HCT116 (cell line): ENCODE data around the gene PPIG. TPM values are rescaled to one million over a fixed set of nuclear protein-coding genes. Genes with fewer than 3 reads are reported as not detected.

Experiments used
- ATAC-seq: fragments of 200-7000 bp; cut with Tn5 transposase; 2 replicates; pipeline ENCODE4 v1.9.1; 2020; ENCODE audit warnings: mild to moderate bottlenecking, moderate library complexity
- BruUV-seq: library from RNA; stranded (reverse); fragments of 400-500 nt; replicated peaks from 2 replicates; lab custom pipeline; 2021; lab: Mats Ljungman, UMichigan
- CTCF ChIA-PET: fragments of 300-600 bp; sonication (Branson Sonifier 250); formaldehyde crosslinking; loops from one replicate; lab custom pipeline; 2021; ENCODE audit warnings: antibody characterized with exemption; lab: Charles Lee
- POLR2A ChIA-PET: fragments of 300-600, 350-600 bp; sonication (Branson Sonifier 250); formaldehyde crosslinking; loops from one replicate; lab custom pipeline; 2021; ENCODE audit warnings: antibody characterized with exemption; lab: Charles Lee
- RAD21 ChIA-PET, 2 experiments: fragments of 300-600 bp; sonication (Branson Sonifier 250); formaldehyde crosslinking; loops; one replicate each; lab custom pipeline; 2023; ENCODE audit warnings: low total read pairs in 2 of 2; ENCODE audit not compliant: uncharacterized antibody in 2 of 2, unreplicated experiment in 2 of 2, low non-redundant PET in 1 of 2; lab: Charles Lee
- DNase-seq: peaks from one replicate; pipeline ENCODE4 v3.0.0-alpha.2; 2010; ENCODE audit warnings: low read depth, low spot score
- H2AFZ ChIP-seq: fragments of 200-600 bp; shearing (Covaris generic), sonication (generic); 2 replicates; pipeline ENCODE4 v1.6.1; 2017; ENCODE audit warnings: low read depth, mixed run types, mixed read lengths, antibody characterized with exemption, low read length; ENCODE audit not compliant: poor library complexity, severe bottlenecking
- H3K27ac ChIP-seq: 2 replicates; pipeline ENCODE4 v1.5.1; 2012; ENCODE audit warnings: low read depth, low read length
- H3K27me3 ChIP-seq: fragments of 200-600 bp; sonication (generic); 2 replicates; pipeline ENCODE4 v1.6.1; 2016; ENCODE audit warnings: mixed run types, low read length, mixed read lengths; ENCODE audit not compliant: insufficient read depth
- H3K36me3 ChIP-seq, 2 experiments: fragments of 200-500 bp in 1 of 2; fragments of 200-600 bp in 1 of 2; sonication (Bioruptor generic) in 1 of 2; sonication (generic) in 1 of 2; 2 replicates each; pipeline versions ENCODE4 v1.5.1 to v1.6.1; 2014 to 2016; ENCODE audit warnings: low read length in 2 of 2, inconsistent platforms in 1 of 2, mixed read lengths in 1 of 2, mixed run types in 1 of 2; ENCODE audit not compliant: insufficient read depth in 2 of 2, control insufficient read depth in 1 of 2
- H3K4me1 ChIP-seq, 2 experiments: fragments of 200-600 bp in 1 of 2; sonication (generic) in 1 of 2; 2 replicates each; pipeline versions ENCODE4 v1.5.1 to v1.6.1; 2012 to 2017; ENCODE audit warnings: low read length in 2 of 2, inconsistent platforms in 1 of 2, mild to moderate bottlenecking in 1 of 2, mixed read lengths in 1 of 2, mixed run types in 1 of 2, moderate library complexity in 1 of 2; ENCODE audit not compliant: insufficient read depth in 2 of 2, control insufficient read depth in 1 of 2
- H3K4me2 ChIP-seq: fragments of 200-600 bp; sonication (generic); 2 replicates; pipeline ENCODE4 v1.6.1; 2017; ENCODE audit warnings: mixed run types, low read length, mixed read lengths
- H3K4me3 ChIP-seq, 2 experiments: fragments of 200-600 bp in 1 of 2; sonication (generic) in 1 of 2; replicated peaks in 1 of 2; 2 replicates each; pipeline ENCODE4 v1.5.1; 2011 to 2016; ENCODE audit warnings: low read length in 2 of 2, control low read depth in 1 of 2, low read depth in 1 of 2, mild to moderate bottlenecking in 1 of 2, mixed read lengths in 1 of 2, mixed run types in 1 of 2
- H3K79me2 ChIP-seq: fragments of 200-600 bp; sonication (generic); 2 replicates; pipeline ENCODE4 v1.6.1; 2017; ENCODE audit warnings: mild to moderate bottlenecking, mixed run types, low read length, moderate library complexity, mixed read lengths; ENCODE audit not compliant: insufficient read depth
- H3K9ac ChIP-seq: fragments of 200-600 bp; sonication (generic); 2 replicates; pipeline ENCODE4 v1.6.1; 2016; ENCODE audit warnings: low read length, mixed read lengths
- H3K9me2 ChIP-seq: fragments of 200-600 bp; sonication (generic), shearing (Covaris generic); 2 replicates; pipeline ENCODE4 v1.6.1; 2017; ENCODE audit warnings: mixed run types, mild to moderate bottlenecking, moderate library complexity; ENCODE audit not compliant: insufficient read depth
- H3K9me3 ChIP-seq, 2 experiments: fragments of 200-500 bp in 1 of 2; fragments of 200-600 bp in 1 of 2; sonication (Bioruptor generic) in 1 of 2; sonication (generic) in 1 of 2; 2 replicates each; pipeline ENCODE4 v1.6.1; 2014 to 2017; ENCODE audit warnings: low read length in 2 of 2, mixed read lengths in 2 of 2, inconsistent platforms in 1 of 2, low read depth in 1 of 2, mild to moderate bottlenecking in 1 of 2, mixed run types in 1 of 2, moderate library complexity in 1 of 2; ENCODE audit not compliant: control insufficient read depth in 1 of 2, insufficient read depth in 1 of 2
- H4K20me1 ChIP-seq: fragments of 200-600 bp; sonication (generic), shearing (Covaris generic); 2 replicates; pipeline ENCODE4 v1.6.1; 2017; ENCODE audit warnings: mixed run types, mild to moderate bottlenecking, moderate library complexity; ENCODE audit not compliant: insufficient read depth
- CBX3 ChIP-seq: IDR thresholded peaks from 2 replicates; pipeline ENCODE4 v1.6.1; 2012; ENCODE audit warnings: low read depth
- RAD21 ChIP-seq: IDR thresholded peaks from 2 replicates; pipeline ENCODE4 v1.6.1; 2012; ENCODE audit warnings: low read depth, mild to moderate bottlenecking
- TCF7L2 ChIP-seq: IDR thresholded peaks from 2 replicates; pipeline ENCODE4 v1.7.0; 2011; ENCODE audit warnings: borderline replicate concordance, inconsistent platforms; ENCODE audit not compliant: insufficient read depth, insufficient read length; ENCODE audit errors: extremely low read depth
- intact Hi-C: fragments of 100-400 bp; cut with micrococcal nuclease; formaldehyde crosslinking; loops from 2 replicates; pipeline ENCODE4 v1.10.0; 2022
- total RNA-seq: library from RNA; stranded (reverse); gene quantifications from one replicate; pipeline ENCODE4 v1.2.1, GENCODE V29; 2021; ENCODE audit not compliant: unreplicated experiment
- TF ChIP-seq, protein P1 (sequence below), 3 experiments: fragments of 200-600 bp in 1 of 3; sonication (generic) in 1 of 3; IDR thresholded peaks in 2 of 3; conservative IDR thresholded peaks in 1 of 3; 2 replicates each; pipeline ENCODE4 v1.5.1; 2012 to 2017; ENCODE audit warnings: low read depth in 2 of 3, low read length in 2 of 3, antibody characterized with exemption in 1 of 3, borderline replicate concordance in 1 of 3, control low read depth in 1 of 3, mild to moderate bottlenecking in 1 of 3, mixed read lengths in 1 of 3, mixed run types in 1 of 3, moderate library complexity in 1 of 3; ENCODE audit not compliant: insufficient read depth in 1 of 3
- TF ChIP-seq, protein P2 (sequence below): IDR thresholded peaks from 2 replicates; pipeline ENCODE4 v1.6.1; 2012; ENCODE audit warnings: low read depth

The PPIG gene
- total RNA-seq, 1 experiment from 2014 or later = 55.3 TPM

DNA sequence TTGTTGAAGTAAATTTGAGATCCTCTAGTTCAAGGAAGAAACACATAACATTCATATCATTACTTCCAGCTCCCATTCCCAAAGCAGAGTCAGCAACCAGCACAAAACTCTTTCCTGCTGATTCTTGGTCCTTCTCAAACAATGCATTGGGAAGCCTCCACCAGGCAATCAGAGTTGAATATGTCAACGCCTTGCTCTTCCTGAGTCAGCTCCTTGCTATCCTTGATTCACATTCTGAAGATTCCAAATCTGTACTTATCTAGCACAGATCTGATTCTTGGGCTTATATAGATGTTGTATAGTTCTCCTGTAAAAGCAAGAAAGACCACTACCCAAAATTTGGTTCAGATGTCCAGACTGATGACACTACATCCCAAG lies 80.4 kb downstream of the PPIG start:
- Histone ChIP-seq H3K27ac (no peak overlapping the region), H3K4me2 (no peak overlapping the region), H3K9me2 (no peaks in the 10 kb centered on the region), H4K20me1 (no peaks in the 10 kb centered on the region), H3K4me3 (no peak overlapping the region), H3K27me3 (no peaks in the 10 kb centered on the region), H2AFZ (no peak overlapping the region), H3K4me1 (no peaks in the 10 kb centered on the region), H3K9ac (no peak overlapping the region), H3K9me3 (no peaks in the 10 kb centered on the region), H3K36me3 (no peaks in the 10 kb centered on the region), H3K79me2 (no peaks in the 10 kb centered on the region)
- ChIA-PET RAD21 (no interaction called here), CTCF (no interaction called here), POLR2A (no interaction called here)
- ATAC-seq (no peak), DNase-seq (no peak)
- BruUV-seq = no TSS peak
- intact Hi-C loops = no loop called here
- no peak for TF ChIP-seq CBX3
- no peak for TF ChIP-seq TCF7L2
- TF ChIP-seq, protein P1, sequence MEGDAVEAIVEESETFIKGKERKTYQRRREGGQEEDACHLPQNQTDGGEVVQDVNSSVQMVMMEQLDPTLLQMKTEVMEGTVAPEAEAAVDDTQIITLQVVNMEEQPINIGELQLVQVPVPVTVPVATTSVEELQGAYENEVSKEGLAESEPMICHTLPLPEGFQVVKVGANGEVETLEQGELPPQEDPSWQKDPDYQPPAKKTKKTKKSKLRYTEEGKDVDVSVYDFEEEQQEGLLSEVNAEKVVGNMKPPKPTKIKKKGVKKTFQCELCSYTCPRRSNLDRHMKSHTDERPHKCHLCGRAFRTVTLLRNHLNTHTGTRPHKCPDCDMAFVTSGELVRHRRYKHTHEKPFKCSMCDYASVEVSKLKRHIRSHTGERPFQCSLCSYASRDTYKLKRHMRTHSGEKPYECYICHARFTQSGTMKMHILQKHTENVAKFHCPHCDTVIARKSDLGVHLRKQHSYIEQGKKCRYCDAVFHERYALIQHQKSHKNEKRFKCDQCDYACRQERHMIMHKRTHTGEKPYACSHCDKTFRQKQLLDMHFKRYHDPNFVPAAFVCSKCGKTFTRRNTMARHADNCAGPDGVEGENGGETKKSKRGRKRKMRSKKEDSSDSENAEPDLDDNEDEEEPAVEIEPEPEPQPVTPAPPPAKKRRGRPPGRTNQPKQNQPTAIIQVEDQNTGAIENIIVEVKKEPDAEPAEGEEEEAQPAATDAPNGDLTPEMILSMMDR (IDR thresholded peaks at IDR 0.05 in 2 of 3, conservative IDR thresholded peaks at IDR 0.05 in 1 of 3; ENCODE audit: borderline replicate concordance in 1 of 3, insufficient read depth in 1 of 3, low read depth in 2 of 3, low read length in 2 of 3) = no peak
- TF ChIP-seq, protein P2, sequence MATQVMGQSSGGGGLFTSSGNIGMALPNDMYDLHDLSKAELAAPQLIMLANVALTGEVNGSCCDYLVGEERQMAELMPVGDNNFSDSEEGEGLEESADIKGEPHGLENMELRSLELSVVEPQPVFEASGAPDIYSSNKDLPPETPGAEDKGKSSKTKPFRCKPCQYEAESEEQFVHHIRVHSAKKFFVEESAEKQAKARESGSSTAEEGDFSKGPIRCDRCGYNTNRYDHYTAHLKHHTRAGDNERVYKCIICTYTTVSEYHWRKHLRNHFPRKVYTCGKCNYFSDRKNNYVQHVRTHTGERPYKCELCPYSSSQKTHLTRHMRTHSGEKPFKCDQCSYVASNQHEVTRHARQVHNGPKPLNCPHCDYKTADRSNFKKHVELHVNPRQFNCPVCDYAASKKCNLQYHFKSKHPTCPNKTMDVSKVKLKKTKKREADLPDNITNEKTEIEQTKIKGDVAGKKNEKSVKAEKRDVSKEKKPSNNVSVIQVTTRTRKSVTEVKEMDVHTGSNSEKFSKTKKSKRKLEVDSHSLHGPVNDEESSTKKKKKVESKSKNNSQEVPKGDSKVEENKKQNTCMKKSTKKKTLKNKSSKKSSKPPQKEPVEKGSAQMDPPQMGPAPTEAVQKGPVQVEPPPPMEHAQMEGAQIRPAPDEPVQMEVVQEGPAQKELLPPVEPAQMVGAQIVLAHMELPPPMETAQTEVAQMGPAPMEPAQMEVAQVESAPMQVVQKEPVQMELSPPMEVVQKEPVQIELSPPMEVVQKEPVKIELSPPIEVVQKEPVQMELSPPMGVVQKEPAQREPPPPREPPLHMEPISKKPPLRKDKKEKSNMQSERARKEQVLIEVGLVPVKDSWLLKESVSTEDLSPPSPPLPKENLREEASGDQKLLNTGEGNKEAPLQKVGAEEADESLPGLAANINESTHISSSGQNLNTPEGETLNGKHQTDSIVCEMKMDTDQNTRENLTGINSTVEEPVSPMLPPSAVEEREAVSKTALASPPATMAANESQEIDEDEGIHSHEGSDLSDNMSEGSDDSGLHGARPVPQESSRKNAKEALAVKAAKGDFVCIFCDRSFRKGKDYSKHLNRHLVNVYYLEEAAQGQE = no peak
- no peak for TF ChIP-seq RAD21
